GM18505 (cell line): ENCODE data around the gene MAPK9.

Experiments used
- ATAC-seq: cut with Tn5 transposase; IDR thresholded peaks from one replicate; pipeline ENCODE4 v1.9.1; 2021; ENCODE audit not compliant: unreplicated experiment
- POLR2A ChIP-seq: IDR thresholded peaks from 4 replicates; pipeline ENCODE4 v1.6.1; 2011; ENCODE audit warnings: borderline replicate concordance; ENCODE audit not compliant: insufficient read depth, insufficient read length; ENCODE audit errors: extremely low read depth

Gene MAPK9

DNA sequence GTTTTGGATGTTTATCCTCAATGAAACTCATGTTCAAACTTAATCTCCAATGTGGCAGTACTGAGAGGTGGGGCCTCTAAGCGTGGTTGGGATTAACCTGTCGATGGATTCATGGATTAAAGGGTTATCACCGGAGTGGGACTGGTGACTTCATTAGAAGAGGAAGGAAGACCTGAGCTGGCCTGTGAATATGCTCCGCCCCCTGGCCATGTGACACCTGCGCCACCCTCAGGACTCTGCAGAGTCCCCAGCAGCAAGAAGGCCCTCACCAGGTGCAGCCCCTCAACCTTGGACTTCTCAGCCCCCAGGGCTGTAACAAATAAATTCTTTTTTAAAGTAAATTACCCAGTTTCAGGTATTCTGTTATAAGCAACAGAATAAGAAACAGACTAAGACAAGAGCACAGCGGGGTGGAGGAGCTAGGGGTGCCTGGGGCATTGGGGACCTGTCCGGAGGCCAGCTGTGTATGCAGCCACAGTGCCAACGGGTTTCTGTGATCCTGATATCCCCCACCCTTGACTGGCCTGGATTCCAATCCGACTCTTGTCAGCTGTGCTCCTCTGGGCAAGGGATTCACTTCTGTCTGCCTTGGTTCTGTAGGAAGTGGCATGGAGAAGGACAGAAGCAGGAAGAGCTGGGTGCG is 3.2 kb upstream of the MAPK9 start:
- no peak for TF ChIP-seq POLR2A
- ATAC-seq: no peak

DNA sequence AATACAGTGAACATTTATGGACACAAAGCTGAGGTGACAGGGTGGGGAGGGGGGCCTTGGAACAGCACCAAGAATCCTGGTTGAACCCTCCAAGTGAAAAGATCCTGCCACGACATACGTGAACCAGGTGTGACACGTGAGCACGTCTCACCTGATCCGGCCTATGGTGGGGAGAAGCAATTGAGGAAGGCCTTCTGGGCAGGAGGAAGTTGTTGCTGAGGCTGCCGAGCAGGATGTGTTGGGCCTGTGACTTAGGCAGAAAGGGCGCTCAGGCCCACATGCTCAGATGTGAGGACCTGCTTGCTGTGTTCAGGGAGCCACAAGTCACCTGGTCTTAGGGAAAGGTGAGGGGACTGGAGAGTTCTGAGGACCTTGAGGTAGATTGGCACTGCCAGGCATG is 2.5 kb upstream of the MAPK9 start:
- no peak for TF ChIP-seq POLR2A
- ATAC-seq: no peak

DNA sequence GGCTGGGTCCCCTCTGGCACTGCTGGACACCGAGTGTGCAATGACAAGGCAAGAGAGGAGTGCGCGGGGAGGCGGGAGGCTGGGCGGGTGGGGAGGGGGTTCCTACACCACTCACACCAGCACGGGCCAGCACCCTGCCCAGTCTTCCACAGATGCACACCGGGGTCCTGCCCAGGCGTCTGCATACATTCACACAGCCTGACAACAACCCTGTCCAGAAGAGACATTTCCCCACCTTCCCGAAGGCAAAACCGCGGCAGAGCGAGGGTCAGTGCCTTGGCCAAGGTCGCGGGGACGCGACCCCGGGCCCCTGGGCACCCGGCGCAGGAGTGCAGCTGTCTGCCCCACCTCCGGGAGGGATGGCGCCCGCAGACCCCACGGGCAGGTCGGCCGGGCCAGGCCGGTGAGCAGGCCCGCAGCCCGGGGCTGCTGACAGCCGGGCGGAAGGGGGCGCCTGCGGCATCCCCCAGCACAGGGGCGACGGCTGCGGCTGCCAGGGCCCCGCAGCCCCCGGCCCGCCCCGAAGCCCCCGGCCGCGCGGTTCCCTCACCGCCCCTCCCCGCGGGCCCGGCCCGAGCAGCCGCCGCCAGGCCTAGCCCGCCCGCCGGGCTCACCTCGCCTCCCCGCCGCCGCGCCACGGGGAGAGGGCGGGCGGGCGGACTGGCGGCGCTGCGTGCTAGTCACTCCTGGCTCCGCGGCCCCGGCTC is 496 bp downstream of the MAPK9 start:
- TF ChIP-seq POLR2A: no peak

GRCh38 chr5:180290568-180291233 is 1.2 kb downstream of the MAPK9 start:
- no peak for ATAC-seq
- TF ChIP-seq POLR2A: no peak

More for the DNA sequence above, 496 bp downstream of the MAPK9 start:
- peak; percentile 36 for ATAC-seq

- TF ChIP-seq POLR2A: no peak
- no peak for ATAC-seq
Measured at GRCh38 chr5:180289966-180290365, 1.9 kb downstream of the MAPK9 start.

DNA sequence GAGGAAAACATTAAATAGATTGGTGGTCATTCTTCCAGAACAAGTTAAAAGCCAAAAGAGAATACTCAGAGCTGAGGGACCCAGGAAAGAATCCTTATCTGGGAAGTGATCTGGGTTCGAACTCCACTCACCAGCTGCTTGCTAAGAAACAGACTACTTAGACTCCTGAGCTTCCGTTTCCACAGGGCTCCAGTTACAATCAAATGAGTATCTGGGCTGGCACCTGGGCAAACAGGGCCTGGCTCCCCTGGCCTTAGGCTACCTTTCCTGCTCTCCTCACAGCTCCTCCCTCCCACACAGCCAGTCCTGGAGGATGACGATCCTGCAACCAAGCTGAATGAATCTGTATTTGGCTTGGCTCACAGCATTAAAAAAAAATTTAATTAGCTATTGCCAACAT is 2.5 kb downstream of the MAPK9 start:
- no peak for TF ChIP-seq POLR2A
- ATAC-seq: no peak

DNA sequence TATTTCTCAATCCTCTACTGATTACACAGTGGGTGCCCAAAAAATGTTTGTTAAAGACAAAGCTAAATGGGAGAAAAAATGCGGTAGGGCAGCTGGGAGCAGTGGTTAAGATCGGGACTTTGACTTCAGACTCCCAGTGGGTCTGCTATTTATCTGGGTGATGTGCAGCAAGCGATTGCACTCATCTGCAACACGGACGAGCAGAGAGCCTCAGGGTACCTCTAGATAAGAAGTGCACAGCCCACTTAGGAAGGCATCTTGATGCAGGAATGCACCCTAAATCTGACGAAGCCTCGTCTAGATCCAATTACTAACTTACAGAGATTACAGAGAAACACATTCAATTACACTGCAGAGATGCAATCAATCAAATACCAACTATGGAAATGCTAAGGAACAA is 4.0 kb downstream of the MAPK9 start:
- TF ChIP-seq POLR2A: no peak
- ATAC-seq: no peak

DNA sequence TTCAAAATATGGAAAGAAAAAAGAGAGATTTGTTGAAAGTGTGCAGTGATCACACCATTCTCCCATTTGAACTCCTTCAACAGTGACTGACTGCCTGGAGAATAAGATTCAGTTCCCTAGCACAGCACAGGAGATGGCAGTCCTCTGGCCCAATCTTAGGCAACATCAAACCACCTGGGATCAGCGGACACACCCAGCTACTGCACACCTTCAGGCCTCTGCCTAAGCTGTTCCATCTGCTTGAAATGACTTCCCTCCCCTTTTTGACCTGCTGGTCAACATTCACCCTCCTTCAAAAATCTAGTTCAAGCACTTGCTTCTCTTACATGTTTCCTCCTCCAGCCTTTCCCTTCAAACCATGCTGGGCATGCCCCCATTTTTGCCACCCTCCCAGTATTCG is 4.5 kb downstream of the MAPK9 start:
- no peak for TF ChIP-seq POLR2A
- no peak for ATAC-seq

GRCh38 chr5:180284149-180284548 is 7.7 kb downstream of the MAPK9 start:
- no peak for ATAC-seq
- no peak for TF ChIP-seq POLR2A

DNA sequence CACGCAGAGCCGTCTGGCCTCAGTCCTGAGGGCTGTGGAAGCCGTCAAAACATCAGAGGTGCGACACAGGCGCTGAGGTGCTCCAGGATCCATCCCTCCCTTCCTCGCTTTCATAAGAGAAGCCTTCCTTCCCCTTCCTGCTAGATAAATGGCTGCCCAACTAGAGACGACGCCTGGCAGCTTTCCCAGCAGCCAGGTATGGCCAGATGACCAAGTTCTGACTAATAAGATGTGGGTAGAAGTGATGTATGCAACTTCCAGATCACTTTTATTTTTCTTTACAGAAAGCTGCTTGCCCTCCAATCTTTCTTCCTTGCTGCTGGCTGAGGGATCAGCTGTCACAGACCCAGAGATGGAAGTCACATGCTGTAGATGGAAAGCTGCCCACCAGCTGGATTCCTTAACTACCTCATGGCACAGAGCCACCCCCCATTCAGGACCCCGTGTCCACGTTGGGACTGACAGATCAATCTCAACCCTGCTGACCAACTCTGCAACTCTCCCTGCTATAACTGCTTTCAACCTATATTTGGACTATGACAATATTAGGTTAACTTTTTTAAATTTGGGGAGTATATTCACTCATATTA is 8.8 kb downstream of the MAPK9 start:
- no peak for TF ChIP-seq POLR2A
- no peak for ATAC-seq

GRCh38 chr5:180282281-180282680 is 9.6 kb downstream of the MAPK9 start:
- no peak for TF ChIP-seq POLR2A
- no peak for ATAC-seq

- ATAC-seq: no peak
- TF ChIP-seq POLR2A: no peak
Measured at GRCh38 chr5:180281706-180282105, 10.2 kb downstream of the MAPK9 start.

- no peak for ATAC-seq
- no peak for TF ChIP-seq POLR2A
Measured at GRCh38 chr5:180274695-180275094, 17.2 kb downstream of the MAPK9 start.
